Lower leg skin (tissue), 3 donors: ENCODE measurements around the gene CALML3.

Experiments
- POLR2A ChIP-seq, 2 donors: fragments of 450-650 bp; IDR thresholded peaks; one replicate each; pipeline ENCODE4 v1.6.1; 2016 to 2017; ENCODE audit warnings: antibody characterized with exemption in 2 of 2, mild to moderate bottlenecking in 1 of 2, moderate library complexity in 1 of 2
- TF ChIP-seq, protein P1 (sequence below), 3 donors: fragments of 450-650 bp; IDR thresholded peaks; one replicate each; pipeline ENCODE4 v1.5.1; 2016; ENCODE audit warnings: antibody characterized with exemption in 3 of 3, mild to moderate bottlenecking in 3 of 3, moderate library complexity in 2 of 3

DNA sequence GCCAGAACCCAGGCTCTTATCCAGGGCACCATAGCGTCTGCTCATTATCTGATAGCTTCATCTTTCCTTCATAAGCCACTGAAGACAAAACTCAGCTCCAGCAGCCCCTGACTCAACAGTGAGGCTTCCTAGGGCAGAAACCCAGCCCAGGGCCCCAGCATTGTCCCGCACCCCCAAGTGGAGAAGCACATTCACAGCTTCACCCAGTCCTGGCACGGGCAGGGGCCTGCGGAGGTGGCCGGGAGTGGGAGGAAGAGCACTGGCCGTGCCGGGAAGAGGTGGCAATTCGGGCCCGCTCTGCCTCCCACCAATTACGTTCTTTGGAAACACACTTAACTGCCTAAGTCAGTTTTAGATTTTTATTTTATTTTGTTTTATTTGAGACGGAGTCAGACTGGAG, 15.1 kb upstream of the CALML3 start:
- TF ChIP-seq, protein P1, sequence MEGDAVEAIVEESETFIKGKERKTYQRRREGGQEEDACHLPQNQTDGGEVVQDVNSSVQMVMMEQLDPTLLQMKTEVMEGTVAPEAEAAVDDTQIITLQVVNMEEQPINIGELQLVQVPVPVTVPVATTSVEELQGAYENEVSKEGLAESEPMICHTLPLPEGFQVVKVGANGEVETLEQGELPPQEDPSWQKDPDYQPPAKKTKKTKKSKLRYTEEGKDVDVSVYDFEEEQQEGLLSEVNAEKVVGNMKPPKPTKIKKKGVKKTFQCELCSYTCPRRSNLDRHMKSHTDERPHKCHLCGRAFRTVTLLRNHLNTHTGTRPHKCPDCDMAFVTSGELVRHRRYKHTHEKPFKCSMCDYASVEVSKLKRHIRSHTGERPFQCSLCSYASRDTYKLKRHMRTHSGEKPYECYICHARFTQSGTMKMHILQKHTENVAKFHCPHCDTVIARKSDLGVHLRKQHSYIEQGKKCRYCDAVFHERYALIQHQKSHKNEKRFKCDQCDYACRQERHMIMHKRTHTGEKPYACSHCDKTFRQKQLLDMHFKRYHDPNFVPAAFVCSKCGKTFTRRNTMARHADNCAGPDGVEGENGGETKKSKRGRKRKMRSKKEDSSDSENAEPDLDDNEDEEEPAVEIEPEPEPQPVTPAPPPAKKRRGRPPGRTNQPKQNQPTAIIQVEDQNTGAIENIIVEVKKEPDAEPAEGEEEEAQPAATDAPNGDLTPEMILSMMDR (IDR thresholded peaks at IDR 0.05): no peak
- no peak for TF ChIP-seq POLR2A (IDR thresholded peaks at IDR 0.05)
